Endometrium (tissue), 2 donors: ENCODE measurements around the gene CELF2.

Experiments used
- FAIRE-seq: peaks from 2 replicates; lab custom pipeline; 2012; peaks lifted over from hg19 to GRCh38; lab: Jason Lieb, UNC
- donor health status: control.
- donor health status: control.

The CELF2 gene

DNA sequence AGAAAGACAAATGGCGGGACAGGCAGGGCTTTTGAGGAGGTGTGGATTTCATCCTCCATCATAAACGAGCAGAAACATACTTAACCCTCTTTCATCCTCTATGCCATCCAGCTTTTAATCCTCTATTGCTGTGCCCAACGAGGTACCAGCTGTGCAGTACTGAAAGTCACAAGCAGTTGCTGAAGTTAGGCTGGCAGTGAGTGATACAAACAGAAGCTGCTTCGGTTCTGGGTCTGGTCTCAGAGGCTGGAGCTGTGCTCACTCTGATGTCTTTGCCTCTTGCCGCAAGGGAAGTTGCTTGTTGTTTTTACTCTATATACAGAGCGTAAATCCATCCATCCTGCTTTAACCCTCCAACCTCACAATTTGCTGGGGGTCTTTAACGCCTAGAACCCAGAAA, 235.2 kb downstream of the CELF2 start:
- no peak for FAIRE-seq

DNA sequence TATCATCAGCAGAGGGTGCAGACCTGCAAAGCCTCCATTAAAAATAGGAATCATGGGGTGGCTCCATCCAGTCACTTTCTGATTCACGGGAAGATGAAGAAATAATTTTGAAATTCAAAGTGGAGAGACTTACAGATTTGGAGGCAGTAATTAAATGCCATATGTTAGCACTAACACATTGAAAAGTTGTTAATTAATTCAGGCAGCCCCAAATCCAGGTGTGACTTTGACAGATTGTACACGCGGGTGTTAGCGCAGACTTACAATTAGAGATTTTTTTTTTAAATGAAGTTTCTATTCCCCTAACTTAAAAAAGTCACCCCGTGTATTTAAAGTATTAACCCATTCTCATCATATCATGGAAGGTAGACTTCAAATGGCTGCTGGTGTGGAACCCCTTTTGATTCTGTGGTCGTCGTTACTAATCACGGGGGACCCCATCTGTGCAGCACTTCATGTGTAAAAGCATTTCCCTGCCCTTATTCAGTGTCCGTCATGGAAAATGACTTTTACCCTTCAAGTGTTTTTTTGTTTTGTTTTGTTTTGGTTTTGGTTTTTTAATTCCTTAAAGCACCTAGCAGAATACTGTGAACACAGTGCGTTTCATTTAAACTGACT, 235.8 kb downstream of the CELF2 start:
- no peak for FAIRE-seq

DNA sequence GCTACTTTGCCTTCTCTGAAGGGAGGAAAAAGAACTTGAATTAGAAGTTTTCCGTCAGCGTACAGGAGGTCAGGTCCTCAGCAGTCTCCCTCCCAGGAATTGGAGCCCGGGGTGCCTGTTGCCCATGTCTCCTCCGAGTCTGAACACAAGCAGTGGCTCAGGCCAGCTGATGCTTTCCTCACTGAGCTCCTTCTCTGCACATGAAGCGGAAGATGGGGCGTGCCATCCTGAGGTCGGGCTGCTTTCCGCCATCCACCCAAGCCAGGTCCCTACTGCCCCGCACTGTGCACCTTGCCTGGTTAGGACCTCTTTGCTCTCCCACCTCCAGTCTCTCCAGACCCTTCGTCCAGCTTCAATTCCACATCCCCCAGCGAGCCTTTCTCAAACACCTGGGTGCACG, 237.5 kb downstream of the CELF2 start:
- no peak for FAIRE-seq

DNA sequence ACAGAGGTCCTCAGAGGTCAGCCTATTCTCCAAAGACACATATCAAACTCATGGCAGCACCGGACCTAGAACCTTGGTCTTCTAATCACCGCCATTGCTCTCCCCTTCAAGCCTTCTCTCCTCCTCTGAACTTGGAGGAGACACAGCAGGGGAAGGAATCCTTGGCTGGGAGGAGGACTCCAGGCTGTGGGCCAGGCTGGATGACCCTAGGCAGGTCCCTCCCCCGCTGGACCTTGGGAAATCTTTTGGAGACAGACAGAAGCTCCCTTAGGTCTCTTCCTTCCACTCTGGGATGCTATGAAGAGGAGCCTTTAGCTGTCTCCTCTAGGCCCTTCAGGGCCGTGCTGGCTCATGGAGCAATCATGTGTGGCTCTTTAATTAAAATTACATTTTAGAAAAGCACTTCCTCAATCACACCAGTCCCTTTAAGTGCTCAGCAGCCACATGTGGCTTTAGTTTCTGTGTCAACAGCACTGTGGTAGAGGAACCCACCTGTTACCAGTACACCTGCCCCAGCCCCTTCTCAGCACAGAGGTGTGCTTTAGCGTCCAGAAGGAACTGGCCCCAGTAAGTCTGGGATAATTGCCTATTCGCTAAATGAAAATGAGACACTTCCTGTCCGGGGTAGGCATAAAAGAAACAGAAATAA, 238.2 kb downstream of the CELF2 start:
- FAIRE-seq = no peak

DNA sequence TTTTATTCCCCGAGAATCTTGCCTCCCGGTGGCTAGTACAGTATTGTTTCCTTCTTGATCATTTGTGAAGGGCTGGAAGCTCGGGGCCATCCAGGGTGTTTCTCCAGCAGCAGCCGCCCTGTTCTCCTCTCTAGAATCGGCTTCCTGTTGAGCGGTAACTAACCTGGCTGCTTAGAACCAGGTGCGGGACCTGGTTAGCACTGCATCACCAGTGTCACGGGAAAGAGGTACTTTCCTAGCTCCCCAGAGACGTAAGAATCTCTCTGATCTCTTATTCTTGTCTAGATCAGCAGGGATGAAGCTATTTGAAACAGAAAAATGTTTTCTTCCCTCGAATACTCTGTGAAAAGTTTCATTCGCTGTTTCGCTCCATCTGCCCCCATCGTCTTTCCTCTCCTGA, 239.2 kb downstream of the CELF2 start:
- no peak for FAIRE-seq

DNA sequence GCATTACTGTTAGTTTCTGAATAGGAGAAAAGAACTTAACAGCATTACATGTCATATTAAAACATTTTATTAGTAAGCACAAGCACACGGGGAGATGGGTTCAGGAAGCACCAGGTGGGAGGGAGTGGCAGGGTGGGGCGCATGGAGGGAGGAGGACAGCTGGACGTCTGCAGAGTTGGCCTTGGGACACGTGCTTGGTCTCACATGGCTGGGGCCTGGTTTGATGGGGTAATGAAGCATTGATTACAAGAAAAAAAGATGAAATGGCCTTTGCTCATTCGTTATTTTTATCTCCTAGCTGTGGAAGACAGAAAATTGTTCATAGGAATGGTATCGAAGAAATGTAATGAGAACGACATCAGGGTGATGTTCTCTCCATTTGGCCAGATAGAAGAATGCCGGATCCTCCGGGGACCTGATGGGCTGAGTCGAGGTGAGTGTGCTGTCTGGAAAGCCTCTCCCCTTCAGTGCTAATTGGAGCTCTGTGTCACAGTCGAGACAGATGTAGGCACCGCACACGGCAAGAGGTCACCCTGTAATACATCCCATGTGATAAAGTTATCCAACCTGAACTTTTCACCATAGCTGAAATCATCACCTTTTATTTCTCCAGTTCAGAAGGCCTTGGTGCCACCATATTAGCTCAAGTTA, 239.9 kb downstream of the CELF2 start:
- no peak for FAIRE-seq

DNA sequence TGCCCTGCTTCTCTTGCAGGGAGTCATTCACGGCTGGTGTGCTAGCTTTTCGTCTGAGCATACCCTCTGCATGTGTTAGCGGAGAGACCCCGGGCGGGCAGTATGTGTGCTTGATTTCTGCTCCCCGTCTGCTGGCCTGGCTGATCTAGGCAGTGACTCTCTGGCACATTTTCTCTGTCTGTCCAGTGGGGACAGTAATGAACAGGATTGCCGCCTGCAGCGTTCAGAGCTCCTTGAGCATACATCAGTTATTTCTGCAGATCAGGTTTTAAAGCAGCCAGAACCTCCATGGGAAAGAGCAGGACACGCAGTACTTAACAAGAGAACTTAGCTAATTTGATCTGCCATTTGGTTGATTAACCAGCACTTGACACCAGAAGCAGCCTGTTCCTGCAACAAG, 242.5 kb downstream of the CELF2 start:
- FAIRE-seq = no peak

DNA sequence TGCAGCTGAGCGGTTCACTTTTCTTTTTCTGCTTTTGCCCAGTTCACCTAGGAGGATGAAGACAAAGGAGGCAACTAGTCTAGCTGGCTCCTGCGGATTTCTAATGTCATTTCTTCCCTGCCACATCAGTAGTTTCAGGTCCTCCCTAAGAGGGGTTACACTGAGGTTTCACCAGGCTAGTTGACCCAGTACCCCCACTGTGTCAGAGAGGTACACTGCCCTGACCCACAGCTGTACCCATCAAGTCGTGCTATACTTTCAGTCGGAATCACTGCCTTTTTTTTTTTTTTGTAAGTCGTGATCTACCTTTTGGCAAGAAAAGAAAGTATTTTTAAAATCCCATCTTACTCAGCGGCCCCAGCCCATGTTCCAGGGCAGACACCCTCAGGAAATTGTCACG, 243.5 kb downstream of the CELF2 start:
- FAIRE-seq = no peak

DNA sequence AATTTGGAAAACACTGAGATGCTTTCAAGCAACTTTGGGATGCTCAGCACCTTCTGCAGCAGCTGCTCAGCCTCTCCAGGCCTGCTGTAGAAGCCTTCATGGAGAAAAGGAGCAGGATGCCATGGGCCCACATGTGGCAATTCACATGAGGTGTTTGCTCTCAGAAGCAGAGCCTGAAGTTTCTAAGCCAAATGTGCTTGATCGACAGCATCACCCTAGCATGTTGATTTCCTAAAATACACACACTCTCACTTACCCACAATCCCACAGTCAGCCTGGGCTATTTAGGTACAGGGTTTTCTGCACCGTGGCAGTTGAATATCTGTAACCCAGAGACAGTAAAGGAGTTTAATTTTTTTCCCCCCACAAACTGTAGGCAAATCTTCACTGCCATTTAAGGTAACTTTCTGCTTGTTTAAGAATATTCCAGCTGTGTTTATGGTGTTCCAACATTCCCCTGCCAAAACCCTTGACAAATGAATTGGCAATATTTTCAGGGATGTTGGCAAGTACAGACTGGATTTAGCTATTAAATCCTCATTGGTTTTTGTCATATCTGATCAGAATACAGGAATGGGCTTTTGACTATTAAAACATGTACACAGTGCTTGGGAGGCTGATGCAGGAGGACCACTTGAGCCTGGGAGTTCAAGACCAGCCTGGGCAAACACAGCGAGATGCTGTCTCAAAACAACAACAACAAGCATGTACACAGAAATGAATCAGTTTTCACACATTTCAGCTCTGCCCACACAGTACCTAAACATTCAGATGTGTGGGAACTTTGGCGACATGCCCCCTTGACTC, 244.2 kb downstream of the CELF2 start:
- FAIRE-seq = no peak

DNA sequence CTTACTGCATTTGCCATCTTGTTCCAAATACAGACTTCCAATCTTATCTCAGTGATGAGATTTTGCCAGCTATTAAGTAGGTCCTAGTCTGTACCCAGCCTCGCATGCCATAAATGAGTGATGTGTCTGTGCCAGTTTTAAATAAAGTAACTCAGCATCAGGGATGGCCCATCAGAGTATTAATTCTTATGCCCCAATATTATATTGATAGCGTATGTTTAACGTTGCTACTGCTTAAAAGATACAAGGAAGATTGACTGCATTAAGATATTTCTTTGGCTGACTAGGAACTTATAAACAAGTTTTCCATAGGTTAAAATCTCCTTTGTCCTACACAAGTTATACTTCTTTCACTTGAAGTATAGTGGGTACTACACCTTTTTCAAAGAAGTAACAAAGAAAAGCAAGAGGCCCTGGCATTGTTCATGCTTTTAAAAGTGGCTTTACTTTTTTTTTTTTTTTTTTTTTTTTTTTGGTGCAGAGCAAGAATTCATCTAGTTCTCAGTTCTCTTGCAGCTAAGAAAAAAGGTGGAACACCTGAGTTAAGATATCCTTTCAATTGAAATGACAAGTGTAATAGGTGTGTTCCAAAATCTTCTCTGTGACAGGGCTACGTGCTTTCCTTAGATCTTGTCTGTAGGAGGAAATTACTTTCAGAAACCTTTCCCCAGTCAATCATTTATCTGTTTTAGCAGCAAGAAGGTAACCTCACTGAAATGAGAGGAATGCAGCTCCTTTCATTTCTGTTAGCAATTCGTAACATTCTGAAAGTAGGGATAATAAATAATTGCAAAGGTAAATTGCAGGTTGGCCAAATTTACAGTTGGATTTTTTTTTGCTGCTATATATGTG, 245.0 kb downstream of the CELF2 start:
- no peak for FAIRE-seq

DNA sequence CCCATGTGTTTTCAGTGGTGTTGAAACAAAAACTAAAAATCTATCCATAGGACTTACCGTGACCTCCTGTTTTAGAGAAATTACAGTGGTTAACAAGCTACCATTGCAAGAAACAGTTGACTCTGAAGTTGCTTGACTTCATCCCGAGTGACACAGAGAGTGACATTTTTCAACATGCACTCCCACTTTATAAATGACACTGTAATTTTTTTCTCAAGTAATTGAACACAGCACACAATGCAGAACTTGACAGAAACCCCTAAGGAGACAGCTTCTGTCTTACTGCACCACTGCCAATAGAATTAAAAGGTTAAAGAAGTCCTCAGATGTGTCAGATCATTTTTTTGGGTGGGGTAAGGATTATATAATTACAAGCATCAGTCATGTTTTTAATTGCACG, 246.1 kb downstream of the CELF2 start:
- FAIRE-seq = no peak

DNA sequence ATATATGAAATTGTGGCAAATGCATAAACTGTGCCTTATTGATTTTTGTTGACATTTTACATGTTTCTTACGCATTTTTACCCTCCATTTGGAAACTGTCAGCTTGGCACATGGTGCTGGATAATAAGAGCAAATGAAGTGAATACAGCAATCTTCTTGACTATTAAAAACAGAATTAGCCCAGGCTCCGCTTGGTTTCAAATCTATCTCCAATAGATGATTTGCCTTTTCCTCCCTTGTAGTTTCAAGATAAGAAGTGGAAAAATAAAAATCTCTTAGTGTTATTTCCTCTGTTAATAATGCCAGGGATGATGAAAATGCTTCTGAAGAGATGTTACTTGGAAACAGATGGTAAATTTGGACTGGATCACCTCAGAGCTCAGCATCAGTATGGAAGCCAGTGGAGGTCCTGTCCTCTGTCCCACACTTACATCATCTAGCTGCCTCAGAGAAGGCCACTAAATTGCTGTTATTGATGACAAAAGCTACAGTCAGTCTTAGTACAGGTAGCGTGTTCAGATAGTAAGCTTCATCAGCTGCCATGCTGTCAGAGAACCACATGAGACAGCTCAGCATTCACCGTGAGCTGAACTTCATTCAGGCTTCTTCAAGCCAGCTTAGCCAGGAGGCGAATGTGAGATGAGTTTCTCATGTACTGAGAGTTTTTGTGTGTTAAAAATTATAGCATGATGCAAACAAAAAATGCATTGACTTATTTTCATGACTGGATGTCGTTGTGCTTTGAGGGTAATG, 246.8 kb downstream of the CELF2 start:
- no peak for FAIRE-seq

DNA sequence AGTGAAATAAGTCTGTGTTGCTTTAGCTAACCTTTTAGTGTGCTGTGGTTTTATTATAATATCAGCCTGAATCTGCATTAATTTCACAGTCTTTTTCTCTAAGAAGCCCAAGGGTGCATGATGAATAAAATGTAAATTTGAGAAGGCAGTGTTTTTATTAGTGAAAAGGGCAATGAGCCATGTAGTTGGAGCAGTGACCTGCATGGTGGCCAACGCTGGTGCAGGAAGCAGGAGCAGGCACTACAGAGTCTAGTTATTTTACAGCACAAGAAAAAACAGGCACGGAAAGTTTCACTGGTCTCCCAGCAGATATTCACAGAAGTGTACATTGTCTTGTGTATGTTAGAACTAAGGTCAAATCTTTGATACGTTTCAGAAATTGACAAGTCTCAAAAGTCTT, 247.8 kb downstream of the CELF2 start:
- FAIRE-seq = no peak

DNA sequence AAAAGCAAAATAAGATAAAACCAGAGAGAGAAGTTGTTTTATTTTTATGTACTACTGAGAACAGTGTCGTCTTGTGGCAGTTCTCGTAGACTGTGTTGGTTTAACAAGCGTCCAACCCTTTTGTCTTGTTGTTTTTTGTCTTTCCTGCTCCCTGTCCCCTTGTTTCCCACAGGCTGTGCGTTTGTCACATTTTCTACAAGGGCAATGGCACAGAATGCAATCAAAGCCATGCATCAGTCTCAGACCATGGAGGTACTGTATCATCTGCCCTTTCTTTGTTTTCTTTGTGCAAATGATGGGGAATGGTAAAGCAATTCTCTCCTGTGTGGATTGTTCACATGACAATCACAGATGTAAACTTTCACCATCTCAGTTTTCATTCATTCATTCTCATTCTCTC, 248.8 kb downstream of the CELF2 start:
- no peak for FAIRE-seq

DNA sequence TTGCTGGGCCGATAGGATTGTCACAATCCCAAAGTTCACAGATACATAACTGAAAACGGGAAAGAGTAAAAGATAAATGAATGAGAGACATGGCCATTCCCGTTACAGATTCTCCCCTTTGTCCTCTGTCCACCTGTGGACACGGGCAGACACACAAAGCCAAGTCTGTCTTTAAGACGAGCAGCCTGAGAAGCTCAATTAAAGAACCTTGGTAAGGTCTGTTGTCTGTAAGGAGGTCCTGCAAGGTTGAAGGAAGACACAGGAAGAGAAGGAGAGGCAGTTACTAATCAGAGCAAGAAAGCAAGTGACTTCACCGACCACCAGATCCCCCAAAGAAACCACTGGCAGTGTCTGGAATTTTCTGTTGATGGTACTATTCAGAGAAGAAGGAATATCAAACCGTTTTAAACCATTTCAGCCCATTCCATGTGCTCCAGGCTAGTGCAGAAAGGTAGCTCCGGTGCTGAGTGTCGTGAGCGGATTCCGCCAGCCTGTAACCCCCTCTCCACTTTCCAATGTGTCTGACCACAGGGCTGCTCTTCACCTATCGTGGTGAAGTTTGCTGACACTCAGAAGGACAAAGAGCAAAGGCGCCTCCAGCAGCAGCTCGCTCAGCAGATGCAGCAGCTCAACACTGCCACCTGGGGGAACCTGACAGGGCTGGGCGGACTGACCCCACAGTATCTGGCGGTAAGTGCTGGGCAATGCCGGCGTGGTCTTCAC, 252.6 kb downstream of the CELF2 start:
- FAIRE-seq = no peak

DNA sequence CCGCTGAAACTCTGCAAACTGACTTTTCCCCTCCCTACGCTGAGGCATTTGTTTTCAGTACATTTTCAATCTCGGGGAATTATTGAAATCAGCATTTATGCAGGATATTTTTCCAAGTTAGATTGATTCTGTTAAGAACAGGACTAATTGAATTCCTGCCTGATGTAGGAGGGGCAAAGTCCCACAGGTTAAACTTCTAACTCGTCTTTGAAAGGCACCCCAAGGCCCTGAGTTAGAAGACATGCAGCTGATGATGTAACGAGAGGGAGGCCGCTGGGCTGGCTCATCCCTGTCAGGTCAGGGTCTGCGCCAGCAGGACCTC, 253.1 kb downstream of the CELF2 start:
- FAIRE-seq = no peak

DNA sequence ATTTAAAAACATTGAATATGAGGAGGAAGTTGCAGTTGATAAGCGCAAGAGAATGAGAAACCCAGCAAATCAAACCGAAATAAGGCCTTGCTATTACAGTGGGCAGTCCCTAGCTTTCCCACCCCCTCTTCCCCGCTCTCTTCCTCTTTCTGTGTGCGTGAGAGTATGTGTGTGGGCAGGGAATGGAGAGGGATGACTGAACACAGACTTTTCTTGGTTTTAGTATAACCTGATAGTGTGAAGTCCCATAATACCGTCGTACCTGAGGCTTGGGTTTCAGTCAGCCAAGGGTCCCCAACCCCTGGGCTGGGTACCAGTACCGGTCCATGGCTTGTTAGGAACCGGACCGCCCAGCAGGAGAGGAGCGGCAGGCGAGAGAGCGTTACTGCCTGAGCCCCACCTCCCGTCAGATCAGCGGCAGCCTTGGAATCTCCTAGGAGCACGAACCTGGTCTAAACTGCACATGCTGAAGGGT, 255.3 kb downstream of the CELF2 start:
- FAIRE-seq = no peak

DNA sequence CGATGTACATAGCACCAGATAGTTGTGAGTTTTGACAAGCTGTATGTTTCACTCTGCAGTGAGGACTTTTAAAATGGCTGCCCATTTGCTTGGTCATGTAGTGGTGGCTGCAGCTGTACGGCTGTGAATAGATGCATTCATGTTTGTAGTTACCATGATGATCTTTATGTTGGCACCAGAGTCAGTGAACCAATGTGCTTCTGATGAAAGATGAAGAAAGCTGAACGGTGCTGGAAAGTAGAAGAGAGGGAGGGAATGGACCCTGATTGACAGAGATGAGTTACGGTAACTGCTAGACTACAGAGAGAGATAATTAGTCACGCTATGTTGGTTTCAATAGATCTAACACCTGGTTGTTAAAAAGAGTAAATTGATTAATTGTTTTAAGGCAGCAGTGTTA, 256.8 kb downstream of the CELF2 start:
- no peak for FAIRE-seq

DNA sequence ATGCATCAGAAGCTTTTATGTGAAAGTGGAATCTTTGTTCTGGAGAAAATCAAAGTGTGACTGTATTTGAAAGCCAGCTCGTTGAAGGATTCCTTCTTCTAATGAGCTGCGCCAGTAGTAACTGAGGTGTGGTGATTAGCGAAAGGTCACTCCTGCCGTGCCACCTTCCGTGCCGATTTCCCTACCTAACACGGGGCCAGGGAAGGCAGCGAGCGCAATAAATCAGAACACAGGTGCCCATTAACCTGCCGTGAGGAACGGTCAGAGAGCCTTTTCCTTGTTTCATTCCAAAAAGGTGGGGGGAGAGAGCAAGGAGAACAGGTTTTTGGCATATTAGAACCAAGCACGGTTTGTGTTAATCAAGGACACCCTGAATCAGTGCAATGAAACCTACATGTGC, 258.0 kb downstream of the CELF2 start:
- FAIRE-seq = no peak

DNA sequence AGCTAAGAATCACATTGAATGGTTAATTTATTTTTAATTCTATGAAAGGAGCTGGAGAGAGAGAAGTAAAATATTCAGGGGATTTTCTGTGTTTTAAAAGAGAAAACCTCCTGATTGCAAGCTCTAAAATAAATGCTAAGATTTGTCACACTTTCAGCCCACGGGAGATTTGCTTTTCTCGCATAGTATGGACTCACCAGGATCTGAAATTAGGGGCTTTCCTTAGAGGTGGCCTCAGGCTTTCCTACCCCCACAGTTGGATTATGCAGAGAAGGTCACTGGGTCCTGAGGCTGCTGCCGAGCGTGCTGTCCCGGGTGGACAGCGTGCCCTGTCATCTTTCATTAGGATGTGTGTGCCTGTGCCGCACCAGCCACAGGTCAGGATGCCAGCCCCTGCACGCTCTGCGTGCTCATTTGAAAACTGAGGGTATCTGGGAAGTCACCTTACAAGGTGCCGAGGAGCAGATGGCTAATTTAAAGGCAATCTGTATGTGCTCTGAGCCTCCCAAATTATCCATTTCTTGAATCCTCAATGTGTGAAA, 258.8 kb downstream of the CELF2 start:
- FAIRE-seq = no peak
